ENCODE measurements around the gene MKNK2.
A peak's percentile ranks its signal among the peaks of the same experiment; 100 is the strongest.

MKNK2 gene

DNA sequence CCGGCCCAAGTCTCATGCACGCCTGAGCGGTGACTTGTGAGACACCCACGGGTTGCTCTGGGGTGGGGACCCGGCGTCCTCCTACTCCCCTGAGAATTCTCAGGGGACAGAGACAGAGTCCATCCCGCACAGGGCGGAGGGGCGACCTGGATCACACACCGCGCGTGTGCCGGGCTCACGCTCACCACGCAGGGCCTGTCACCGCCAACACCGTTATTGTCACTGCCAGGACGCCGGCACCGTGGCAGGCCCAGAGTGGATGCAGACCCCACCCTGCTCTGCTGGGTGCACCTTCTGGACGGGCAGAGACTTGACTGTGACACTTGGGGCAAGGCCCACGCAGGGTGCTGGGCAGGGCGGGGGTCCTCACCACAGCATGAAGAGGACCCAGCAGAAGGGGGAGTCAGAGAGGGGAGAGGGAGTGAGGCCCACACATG is 28.8 kb upstream of the MKNK2 start:
- no peak for DNase-seq

DNA sequence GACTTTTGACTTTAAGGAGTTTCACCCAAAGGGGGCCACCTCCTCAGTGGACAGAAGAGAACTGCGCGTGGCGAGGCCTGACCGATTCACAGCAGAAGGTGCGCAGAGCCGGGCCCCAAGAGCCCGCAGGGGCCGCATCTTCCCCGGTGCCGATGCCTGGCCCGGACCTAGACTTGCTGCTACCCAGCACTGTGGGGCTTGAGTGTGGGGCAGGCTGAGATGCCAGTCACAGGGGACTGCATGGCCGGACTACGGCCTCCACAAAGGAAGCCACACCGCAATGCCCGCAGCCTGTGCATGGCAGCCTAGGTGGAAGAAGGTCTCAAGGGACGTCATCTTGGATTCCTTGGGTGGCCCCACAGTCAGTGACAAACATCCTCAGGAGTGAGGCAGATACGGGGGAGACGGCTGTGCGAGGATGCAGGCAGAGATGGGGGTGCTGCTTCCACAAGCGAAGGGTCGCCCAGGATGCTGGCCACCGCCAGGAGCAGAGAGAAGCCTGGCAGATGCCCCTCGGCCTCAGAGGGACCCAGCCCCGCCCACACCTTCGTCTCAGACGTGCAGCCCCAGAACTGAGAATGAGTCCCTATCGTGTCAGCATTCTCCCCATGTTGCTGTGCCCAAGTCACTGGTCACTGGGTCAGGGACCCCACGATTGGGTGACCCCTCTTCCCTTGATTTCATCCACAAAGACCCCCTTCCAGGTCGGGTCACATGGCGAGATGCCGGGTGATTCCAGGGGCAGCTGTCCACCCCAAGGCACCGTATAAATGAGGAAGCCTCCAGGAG is 28.2 kb upstream of the MKNK2 start:
- DNase-seq = no peak

DNA sequence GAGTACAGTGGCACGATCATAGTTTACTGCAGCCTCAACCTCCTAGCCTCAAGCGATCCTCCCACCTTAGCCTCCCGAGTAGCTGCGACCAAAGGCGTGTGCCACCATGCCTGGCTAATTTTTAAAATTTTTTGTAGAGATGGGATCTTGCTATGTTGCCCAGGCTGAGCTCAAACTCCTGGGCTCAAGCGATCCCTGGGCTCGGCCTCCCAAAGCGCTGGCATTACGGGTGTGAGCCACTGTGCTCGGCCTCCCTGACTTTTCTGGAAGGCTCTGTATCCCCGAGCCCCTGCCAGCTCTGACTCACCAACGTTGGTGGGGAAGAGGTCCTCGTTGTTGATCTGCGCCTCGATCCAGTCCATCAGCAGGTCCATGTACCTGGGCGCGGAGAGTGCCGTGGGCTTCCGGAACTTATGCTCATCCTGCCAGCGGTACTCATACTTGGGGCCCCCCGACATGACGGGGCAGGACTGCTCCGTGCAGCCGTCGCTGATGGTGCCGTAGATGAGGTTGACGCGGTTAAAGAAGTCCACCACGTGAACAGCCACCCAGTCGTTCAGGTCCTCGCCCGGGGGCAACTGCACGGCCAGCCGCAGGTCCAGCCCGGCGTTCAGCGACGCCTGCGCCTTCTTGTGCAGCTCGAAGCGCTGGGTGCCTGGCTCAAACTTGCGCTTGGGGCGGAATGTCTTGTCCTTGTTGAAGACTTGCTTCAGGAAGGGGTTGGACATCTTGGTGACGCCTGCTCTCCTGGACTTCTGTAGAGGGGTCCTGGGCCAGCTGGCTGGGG is 27.0 kb upstream of the MKNK2 start:
- DNase-seq = no peak

DNA sequence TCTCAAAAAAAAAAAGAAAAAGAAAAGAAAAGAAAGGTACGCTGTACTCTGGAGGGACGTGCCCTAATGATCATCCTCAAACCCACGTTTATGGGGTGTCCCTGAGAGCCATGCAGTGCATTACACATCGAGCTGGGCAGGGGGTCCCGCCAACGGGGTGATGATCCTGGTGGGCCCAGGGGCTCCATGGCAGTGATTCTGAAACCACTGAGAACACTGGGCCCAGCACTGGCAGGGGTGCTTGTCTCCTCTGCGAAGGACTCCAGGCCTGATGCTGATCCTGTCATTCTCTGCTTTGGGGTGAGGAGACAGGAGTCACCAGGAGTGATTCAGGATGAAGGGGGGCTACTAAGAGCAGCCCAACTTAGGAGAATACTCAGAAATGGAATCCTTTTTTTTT is 26.4 kb upstream of the MKNK2 start:
- no peak for DNase-seq

DNA sequence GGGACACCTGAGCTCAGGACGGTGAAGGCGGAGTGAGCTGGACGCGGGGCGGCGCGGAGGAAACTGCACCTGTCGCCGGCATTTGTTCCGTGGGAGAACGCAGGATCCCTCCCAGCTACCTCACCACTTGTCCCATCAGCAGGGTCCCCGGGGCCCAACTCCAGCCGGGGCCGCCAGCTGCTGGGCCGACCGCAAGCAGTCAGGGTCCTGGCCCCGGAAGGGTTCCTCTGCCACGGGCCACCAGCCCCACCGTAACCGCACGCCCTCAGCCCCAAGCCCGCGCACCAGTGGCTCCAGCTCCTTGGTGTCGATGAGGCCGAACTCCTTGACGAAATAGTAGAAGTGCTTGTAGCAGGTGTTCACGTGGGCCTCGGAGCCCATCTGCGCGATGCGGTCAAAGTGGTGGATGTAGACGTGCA is 25.5 kb upstream of the MKNK2 start:
- no peak for DNase-seq

DNA sequence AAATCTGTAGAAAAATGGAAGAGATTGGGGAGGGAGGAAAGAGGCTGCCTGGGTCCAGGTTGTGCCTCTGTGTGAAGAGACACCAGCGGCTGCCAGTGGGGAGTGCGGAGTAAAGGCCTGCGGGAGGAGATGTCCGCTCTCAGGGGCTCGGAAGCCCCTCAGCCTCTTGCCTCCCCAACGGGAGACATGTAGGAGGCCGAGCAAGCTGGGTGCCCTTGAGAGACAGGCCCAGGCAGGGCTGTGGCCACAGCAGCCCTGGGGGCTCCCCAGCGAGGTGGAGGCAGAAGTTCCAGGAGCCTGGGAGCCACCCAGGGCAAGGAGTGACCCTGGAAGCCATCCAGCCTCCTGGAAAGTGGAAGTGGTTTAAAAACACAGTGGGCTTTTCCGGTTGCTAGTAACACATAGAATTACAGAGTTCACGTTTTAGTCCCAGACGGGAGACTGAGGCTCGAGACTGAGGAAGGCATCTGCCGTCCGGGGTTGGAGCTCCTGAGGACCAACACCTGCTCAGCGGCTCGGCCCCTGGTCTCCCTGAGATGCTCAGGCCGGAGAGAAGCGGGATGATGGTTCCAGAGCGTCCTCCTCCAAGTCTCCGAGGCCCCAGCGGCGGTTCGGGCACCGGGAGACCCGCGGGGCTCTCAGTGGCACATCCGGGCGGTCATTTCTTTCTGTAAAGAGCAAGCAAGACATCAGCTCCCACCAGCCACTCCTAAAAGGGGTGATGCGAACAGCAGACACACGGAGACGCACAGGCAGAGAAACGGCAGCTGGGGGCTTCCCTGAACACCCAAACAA is 21.9 kb upstream of the MKNK2 start:
- DNase-seq = no peak

DNA sequence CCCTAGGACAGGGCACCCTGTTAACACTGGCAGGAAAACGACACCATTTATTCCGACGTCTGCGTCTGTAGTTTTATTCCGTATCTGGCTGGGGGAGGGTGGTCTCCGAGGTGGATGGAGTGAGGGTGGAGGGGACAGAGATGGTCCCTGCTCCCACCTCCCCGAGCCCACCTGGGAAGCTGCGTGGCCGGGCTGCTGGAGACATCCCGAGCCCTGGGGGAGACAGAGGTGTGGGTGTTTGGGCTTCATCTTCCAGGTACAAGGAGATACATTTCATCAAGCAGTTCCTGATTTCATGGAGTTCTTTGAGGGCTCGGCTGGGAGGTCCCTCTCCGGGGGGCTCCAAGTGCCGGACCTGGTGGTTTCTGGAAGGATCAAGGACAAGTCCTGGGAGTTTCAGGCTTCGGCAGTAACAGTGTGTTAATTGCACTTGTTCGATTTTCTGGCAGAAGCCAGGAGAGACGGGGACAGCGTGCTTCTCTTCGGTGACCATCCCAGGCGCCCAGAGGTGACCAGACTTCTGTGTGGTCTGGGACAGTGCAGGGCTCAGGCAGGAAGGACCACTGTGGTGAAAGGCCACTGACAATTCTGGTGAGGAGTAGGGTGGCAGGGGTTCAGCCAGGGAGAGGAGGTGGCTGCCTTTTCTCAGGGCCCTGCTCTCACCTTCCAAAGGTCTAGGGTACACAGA is 20.1 kb upstream of the MKNK2 start:
- no peak for DNase-seq

DNA sequence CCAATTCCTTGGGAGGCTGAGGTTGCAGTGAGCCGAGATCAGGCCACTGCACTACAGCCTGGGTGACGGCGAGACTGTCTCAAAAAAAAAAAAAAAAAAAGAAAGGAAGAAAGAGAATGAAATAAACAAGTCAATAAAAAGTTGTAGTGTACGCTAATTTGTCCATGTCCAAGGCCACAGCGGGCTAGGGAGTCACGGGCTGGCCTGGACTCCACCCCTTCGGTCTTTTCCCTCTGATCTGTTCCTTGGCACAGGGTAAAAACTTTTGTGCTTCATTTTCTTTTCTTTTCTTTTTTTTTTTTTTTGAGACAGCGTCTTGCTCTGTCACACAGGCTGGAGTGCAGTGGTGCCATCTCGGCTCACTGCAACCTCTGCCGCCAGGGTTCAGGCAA is 19.4 kb upstream of the MKNK2 start:
- DNase-seq = no peak

DNA sequence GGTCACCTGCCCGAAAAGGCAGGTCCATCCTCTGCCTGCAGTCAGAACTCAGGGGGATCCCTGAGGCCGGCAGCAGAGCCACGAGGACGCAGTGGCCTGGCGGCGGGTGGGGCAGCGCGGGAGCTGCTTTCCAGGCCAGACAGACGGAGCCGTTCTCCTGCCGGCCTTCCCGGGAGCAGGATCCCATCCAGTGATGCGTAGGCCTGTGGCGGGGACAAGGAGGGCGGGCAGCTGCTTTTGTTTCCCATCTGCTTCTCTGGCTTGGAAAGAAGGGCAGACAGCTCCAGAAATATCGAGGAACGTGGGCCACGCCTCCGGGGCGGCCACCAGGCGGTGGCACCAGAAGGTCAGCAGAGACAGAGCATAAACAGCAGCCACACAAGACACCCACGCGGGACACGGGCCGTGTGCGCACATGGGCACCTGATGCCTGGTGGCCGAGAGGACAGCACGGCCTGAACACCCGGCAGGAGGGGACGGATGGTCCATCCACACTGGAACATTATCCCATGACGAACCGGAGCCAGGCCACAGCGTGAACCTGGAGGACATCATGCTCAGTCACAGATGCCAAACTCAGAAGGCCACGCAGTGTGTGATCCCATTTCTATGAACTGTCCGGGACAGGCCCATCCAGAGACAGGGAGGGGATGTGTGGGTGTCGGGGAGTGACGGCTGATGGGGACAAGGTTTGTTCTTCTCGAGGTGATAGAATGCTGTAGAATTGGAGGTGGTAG is 13.9 kb upstream of the MKNK2 start:
- peak; percentile 73 for DNase-seq

DNA sequence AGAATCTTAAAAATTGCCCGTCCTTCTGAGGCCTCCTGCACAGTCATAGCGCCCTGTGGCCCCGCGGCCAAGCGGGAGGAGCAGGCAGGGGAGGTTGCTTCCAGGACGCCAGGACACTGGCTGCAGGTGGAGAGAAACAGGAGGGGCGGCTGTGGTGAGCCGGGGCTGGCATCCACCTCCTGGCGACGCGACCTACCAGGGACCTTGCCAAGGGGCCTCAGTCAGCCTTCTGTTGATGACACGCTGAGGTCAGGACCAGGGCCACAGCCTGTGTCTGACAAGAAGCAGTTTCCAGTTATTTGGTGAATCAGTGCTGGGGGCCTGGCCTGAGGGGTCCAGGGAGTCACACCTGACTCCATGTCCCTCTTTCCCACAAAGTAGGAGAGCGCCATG is 13.3 kb upstream of the MKNK2 start:
- peak; percentile 41 for DNase-seq

DNA sequence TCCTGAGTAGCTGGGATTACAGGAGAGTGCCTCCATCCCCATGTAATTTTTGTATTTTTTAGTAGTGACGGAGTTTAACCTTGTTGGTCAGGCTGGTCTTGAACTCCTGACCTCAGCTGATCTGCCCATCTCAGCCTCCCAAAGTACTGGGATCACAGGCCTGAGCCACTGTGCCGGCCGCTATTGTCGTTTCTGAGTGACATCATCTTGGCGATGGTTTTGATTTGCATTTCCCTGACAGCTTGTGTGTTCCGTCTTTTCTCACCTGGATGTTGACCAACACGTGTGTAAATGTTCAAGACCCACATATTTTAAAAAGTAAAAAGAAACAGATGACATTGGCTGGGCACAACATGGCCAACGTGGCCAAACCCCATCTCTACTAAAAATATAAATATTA is 12.8 kb upstream of the MKNK2 start:
- no peak for DNase-seq

DNA sequence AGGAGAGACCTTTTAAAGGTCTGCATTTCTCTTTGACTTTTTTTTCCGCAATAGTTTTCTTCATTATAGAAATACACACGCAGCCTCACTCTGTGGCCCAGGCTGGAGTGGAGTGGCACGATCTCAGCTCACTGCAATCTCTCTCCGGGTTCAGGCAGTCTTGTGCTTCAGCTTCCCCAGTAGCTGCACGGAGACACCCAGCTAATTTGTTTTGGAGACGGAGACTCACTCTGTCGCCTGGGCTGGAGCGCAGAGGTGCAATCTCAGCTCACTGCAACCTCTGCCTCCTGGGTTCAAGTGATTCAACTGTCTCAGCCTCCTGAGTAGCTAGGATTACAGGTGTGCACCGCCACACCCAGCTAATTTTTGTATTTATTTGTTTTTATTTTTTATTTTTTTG is 11.7 kb upstream of the MKNK2 start:
- no peak for DNase-seq

DNA sequence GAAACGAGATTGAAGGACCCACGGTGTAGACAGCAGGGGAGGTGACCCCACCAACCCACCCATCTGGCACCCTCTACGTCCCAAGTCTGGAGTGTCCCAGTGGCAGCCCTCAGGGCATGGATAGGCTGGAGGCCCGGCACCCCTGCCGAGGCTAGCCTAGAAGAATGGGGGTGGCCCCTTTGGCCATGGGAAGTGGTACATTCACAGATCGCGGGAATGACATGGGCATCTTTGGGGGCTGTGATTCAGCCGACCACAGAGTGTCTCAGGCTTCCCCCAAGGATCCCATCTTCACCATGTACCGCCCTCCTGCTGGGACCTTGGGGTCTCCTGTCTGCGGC is 11.3 kb upstream of the MKNK2 start:
- no peak for DNase-seq

DNA sequence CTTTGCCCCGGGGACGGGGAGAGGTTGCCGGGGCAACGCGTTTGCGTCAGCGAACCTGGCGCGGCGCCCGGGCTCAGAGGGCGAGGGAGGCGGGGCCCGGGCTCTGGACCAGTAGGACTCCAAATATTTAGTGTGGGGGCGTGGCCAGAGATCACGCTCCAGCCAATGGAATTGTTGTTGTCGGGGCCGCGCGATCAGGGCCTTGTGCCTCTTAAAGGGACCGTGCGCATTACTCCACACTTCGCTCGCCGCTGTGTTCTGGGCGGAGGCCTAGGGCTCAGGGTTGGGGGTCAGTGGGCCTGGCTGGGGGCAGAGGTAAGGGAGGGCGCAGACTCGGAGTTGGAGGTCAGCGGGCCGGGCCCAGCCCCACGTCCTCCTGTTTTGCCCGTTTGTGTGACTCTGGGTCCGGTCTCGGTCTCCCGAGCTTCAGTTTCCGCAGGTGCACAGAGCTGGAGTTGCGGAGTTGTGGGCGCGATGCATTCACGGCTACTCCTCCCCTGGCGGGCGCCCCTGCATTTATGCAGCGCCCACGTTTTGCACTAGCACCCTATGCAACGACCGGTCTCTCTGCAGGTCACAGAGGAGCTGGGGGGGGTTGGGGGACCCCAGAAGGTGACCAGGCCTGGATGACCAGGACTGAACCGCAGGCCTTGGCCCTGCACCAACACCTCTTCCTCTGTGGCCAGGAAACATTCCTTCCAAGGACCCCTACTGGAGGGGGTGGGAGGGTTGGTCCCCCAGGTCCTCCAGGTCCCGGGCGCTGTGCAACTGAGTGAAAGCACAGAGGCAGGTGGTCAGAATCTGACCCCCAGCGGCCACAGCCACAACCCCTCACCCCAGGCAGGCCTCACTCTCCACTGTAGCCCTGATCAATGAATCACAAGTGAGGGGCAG is 10.7 kb upstream of the MKNK2 start:
- peak; percentile 100 for DNase-seq

DNA sequence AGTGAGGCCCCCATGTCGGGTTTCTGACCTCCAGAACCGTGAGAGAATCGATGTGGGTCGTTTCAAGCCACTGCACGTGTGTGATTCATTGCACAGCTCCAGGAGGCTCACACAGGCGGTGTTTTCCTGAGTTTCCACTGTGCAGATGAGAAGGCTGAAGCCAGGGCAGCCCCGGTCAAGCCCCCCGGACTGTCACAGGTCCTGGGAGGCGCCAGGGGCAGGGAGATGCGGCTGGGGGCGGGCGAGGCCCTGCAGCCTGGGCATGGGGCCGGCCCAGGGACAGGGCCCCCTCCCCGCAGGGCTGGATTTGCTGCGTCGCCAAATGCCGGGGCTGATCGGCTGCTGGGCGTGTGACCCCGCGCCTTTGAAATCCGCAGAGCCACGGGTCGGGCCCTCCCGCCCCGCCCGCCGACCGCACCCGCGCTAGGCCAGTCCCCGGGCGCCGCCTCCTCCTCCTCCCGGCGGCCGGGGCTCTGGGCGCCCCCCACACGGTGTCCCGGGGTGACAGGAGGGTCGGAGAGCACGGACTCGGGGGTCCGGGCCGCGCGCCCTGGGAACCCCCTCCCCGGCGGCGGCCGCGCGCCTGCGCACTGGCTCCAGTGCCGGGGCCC is 9.9 kb upstream of the MKNK2 start:
- no peak for DNase-seq

DNA sequence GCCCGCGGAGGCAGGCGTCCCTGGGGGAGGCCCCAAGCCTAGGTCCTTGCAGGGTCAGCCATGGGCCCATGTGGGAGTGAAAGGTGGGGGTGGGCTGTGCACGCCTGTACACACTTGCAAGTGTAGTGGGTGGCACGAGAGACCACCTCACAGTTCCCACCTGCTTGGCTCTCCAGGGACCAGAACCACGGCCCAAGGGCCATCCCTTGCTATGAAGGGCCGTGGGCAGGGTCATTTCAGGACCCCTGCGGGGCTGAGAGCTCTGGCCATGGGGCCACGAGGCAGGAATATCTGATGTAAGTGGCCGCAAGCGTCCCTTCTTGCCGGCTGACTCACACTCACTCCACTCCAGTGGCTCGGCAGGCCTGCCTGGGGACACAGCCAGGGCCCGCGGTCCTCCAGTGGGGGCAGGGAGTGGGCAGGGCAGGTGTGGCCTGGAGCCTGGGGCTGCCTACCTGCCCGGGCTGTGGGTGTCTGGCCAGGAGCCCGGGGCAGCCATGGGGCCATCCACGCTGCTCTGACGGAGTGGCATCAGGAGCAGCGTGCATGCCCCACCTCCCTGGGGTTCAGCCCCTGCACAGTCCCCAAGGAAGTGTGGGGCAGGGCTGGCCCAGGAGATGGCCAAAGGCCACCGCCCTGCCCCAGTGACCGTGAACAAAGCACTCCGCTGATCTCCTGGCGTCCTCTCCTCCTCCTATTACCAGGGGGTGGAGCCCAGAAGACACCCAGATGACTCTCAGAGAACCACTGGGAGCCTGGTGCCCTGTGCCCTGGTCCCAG is 8.6 kb upstream of the MKNK2 start:
- DNase-seq = peak; percentile 78

DNA sequence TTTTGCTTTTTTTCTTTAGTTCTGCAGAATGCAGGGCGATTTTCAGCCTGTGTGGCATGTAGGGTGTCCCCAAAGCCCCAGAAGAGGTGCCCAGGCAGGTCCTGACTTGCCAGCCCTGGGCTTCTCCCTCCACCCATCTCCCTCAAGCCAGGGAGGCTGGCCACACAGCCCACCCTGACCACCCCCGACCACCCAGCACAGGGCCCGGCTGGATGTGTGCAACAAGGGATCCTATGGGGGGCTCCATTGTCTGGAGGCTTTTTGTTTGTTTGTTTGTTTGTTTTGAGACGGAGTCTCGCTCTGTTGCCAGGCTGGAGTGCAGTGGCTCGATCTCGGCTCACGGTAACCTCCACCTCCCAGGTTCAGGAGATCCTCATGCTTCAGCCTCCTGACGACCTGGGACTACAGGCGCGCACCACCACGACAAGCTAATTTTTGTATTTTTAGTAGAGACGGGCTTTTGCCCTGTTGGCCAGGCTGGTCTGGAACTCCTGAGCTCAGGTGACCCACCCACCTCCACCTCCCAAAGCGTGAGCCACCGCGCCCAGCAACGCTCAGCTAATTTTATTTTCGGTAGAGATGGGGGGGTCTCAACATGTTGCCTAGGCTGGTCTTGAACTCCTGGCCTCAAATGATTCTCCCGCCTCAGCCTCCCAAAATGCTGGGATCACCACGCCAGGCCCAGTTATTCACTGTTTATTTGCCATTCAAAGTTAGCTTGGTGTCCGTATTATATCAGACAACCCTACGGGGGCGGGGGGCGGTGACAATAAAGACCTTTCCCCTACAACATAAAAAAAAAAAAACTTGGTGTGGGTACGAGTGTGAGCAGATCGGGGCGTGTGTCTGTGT is 7.8 kb upstream of the MKNK2 start:
- no peak for DNase-seq

DNA sequence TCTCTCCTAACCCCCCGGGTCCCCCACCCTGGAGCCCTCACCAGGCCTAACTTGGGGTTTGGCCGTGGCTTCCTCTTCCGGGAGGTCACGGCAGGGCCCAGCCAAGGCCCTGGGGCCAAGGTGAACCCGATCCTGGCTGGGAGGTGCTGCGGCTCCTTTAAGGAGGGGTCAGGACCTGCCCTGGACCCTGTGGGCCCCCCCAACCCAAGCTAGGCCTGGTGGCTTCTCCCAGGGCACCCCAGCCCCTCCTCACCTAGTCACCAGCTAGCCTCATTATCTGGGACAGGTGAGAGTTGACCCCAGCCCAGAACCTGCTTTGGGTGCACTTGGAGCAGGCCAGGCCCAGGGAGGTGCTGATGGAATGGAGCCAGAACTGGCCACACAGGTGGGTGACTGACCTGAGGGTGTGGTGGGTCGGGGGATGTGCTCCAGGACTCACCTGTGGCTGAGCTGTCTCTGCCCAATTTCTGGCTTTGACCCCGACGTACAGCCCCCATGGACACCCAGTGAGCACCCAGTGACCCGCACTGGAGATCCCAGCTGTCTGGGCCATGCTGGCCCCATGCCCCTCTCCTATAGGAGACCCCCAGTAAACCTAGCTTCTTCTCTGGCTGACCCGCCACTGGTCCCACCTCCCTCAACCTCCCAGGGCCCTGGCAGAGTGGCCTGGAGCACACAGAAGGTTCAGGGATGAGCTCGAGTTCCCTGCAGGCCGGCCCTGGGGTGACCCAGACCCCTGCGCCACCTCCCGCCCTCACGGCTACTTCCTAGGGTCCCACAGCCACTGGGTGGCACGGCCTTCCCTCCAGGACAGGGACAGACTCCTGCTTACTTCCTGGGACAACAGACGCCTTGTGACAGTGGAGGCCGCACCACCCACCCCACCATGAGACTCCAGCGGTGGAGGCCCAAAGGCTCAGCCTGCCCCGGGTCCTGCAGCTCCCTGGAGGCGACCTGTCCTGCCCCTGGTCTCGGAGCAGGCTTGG is 6.7 kb upstream of the MKNK2 start:
- DNase-seq = no peak
